A549 treated with DMSO at 1 μM for 4 hours (cell line): ENCODE results near the gene PPM1H. TPM values are rescaled to one million over a fixed set of nuclear protein-coding genes. Genes with fewer than 3 reads are reported as not detected.

ENCODE experiments used
- total RNA-seq: library from RNA; stranded (reverse); fragments of 200-300 nt; extraction: Qiagen RNA extraction; gene quantifications from 5 replicates; pipeline ENCODE4 v1.2.3, GENCODE V29; 2022; ENCODE audit warnings: low read depth

The PPM1H gene, protein sequence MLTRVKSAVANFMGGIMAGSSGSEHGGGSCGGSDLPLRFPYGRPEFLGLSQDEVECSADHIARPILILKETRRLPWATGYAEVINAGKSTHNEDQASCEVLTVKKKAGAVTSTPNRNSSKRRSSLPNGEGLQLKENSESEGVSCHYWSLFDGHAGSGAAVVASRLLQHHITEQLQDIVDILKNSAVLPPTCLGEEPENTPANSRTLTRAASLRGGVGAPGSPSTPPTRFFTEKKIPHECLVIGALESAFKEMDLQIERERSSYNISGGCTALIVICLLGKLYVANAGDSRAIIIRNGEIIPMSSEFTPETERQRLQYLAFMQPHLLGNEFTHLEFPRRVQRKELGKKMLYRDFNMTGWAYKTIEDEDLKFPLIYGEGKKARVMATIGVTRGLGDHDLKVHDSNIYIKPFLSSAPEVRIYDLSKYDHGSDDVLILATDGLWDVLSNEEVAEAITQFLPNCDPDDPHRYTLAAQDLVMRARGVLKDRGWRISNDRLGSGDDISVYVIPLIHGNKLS
- 7.7 to 9.4 TPM (median 8.6 TPM) in 5 replicates for total RNA-seq

DNA sequence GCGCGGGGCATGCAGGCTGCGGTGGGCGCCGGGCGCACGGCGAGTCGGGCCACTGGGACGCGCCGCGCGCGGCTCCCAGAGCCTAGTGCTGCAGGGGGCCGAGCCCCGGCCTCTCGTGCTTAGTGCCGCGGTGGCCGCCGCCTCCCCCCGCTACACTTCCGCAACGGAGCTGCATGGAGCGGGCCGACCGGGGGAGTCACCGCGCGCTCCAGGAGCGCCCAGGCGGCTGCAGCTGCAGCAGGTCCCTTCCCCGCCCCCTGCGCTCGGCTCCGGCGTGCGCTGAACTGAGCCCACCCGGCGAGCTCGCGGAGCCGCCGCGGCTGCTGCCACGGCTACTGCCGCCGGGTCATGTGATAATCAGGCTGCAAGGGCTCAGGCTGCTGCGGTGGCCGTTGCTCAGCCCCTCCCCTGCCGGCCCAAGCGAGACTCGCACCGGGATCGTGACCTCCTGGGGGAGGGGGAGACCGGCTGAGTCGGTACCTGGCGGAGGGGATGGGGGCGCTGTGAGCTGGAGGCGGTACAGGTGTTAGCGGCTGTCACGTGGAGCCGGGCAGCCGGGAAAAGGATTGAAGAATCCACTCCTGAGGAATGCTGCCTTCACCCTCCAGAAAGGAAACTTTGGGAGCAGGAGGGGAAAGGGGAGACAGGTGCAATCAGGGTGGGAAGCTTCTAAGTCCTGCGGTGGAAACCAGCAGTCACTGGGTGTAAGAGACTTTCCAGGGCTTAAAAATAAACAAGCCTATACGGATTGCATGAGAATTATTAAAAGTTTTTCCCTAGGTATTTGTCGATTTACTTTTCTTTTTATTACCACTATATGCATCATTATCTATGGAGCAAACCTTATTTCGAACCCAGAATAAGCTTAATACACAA is at the start of gene PPM1H:
Gene PPM1H (minus strand): TSS at position 352 of the 876 bp plus-strand sequence. CDS start 414 bp downstream, outside the sequence.

Other genes starting within 250 kb of the PPM1H start
- gene AVPR1A, start 216.1 kb upstream of the PPM1H start, total RNA-seq: 0.02 to 0.05 TPM (median 0.02 TPM) in 3 of 5 replicates, not detected in the others